Thoracic aorta endothelial cell (primary cell): ENCODE measurements around the gene SPHKAP. TPM values are rescaled to one million over a fixed set of nuclear protein-coding genes. Genes with fewer than 3 reads are reported as not detected.

Source experiments
- small RNA-seq: library from RNA; depleted of rRNA; stranded (forward); fragments of <200 nt; gene quantifications from one replicate; pipeline ENCODE3, GENCODE V24; 2012
- total RNA-seq: library from RNA; depleted of rRNA; stranded (reverse); fragments of >200 nt; gene quantifications from 2 replicates; pipeline ENCODE4 v1.2.3, GENCODE V29; 2012

Gene SPHKAP
- total RNA-seq: not detected in 2 replicates

GRCh38 chr2:228181098-228182019 is at the start of gene SPHKAP:
Gene SPHKAP, minus strand, starts transcription at chr2:228181687. Its CDS starts 89 bp downstream, at chr2:228181598.

Small RNAs within 50 kb of the gene (small RNA-seq; reads per million reads assigned to genes)
- not detected for gene RNU6-624P
